Dendritic cell treated with granulocyte-macrophage colony-stimulating factor and Interleukin-4, amounts not matched to agents 40 ng/mL and 50 ng/mL, for 4 days (primary cell): ENCODE data around the gene UBE2H.

Source experiments
- H3K27ac Mint-ChIP-seq: one replicate; pipeline ENCODE4 v1.8.0; 2022; ENCODE audit warnings: mild to moderate bottlenecking, mixed read lengths
- H3K27me3 Mint-ChIP-seq: one replicate; pipeline ENCODE4 v1.8.0; 2022; ENCODE audit warnings: mild to moderate bottlenecking, mixed read lengths
- H3K36me3 Mint-ChIP-seq: one replicate; pipeline ENCODE4 v1.8.0; 2022; ENCODE audit warnings: low read depth, mixed read lengths
- H3K4me1 Mint-ChIP-seq: one replicate; pipeline ENCODE4 v1.8.0; 2022; ENCODE audit warnings: low read depth, mixed read lengths
- H3K4me3 Mint-ChIP-seq: one replicate; pipeline ENCODE4 v1.8.0; 2022; ENCODE audit warnings: mild to moderate bottlenecking, moderate library complexity, mixed read lengths
- H3K9me3 Mint-ChIP-seq: one replicate; pipeline ENCODE4 v1.8.0; 2022; ENCODE audit warnings: mixed read lengths
- intact Hi-C: fragments of 100-400 bp; cut with micrococcal nuclease; formaldehyde crosslinking; loops from one replicate; pipeline ENCODE4 v1.15.0; 2022

The UBE2H gene

GRCh38 chr7:129946282-129946681 lies 6.5 kb downstream of the UBE2H start:
- intact Hi-C loops: no loop called here
- H3K4me1 Mint-ChIP-seq: peaks cover 8% of the 10 kb centered on the region
- H3K27me3 Mint-ChIP-seq: no peaks in the 10 kb centered on the region
- no peak overlapping the region for H3K4me3 Mint-ChIP-seq
- H3K36me3 Mint-ChIP-seq: peaks cover 36% of the 10 kb centered on the region
- no peak overlapping the region for H3K27ac Mint-ChIP-seq
- no peaks in the 10 kb centered on the region for H3K9me3 Mint-ChIP-seq

GRCh38 chr7:129943352-129943751 lies 9.4 kb downstream of the UBE2H start:
- intact Hi-C loops: no loop called here
- Mint-ChIP-seq H3K27ac (no peak overlapping the region), H3K4me1 (peaks cover 8% of the 10 kb centered on the region)

GRCh38 chr7:129940329-129940728 lies 12.4 kb downstream of the UBE2H start:
- H3K4me1 Mint-ChIP-seq: no peaks in the 10 kb centered on the region
- no peak overlapping the region for H3K4me3 Mint-ChIP-seq
- peaks cover 66% of the 10 kb centered on the region for H3K36me3 Mint-ChIP-seq
- no peaks in the 10 kb centered on the region for H3K27me3 Mint-ChIP-seq
- no peaks in the 10 kb centered on the region for H3K9me3 Mint-ChIP-seq
- intact Hi-C loops: no loop called here
- H3K27ac Mint-ChIP-seq: no peak overlapping the region

More at GRCh38 chr7:129943352-129943751, 9.4 kb downstream of the UBE2H start:
- Mint-ChIP-seq H3K27me3 (no peaks in the 10 kb centered on the region), H3K4me3 (no peak overlapping the region), H3K36me3 (peaks cover 53% of the 10 kb centered on the region), H3K9me3 (no peaks in the 10 kb centered on the region)

- Mint-ChIP-seq H3K36me3 (peaks cover 66% of the 10 kb centered on the region), H3K4me3 (no peak overlapping the region), H3K4me1 (no peaks in the 10 kb centered on the region), H3K9me3 (no peaks in the 10 kb centered on the region), H3K27ac (no peak overlapping the region), H3K27me3 (no peaks in the 10 kb centered on the region)
- intact Hi-C loops: no loop called here
These were observed 12.9 kb downstream of the UBE2H start for GRCh38 chr7:129939881-129940280.

GRCh38 chr7:129933627-129934026 lies 19.1 kb downstream of the UBE2H start:
- Mint-ChIP-seq H3K27me3 (no peaks in the 10 kb centered on the region), H3K36me3 (peaks cover 48% of the 10 kb centered on the region), H3K27ac (no peak overlapping the region), H3K9me3 (no peaks in the 10 kb centered on the region), H3K4me1 (no peaks in the 10 kb centered on the region), H3K4me3 (no peak overlapping the region)
- intact Hi-C loops: no loop called here

- Mint-ChIP-seq H3K36me3 (peaks cover 38% of the 10 kb centered on the region), H3K4me3 (no peak overlapping the region), H3K9me3 (no peaks in the 10 kb centered on the region), H3K27me3 (no peaks in the 10 kb centered on the region), H3K27ac (no peak overlapping the region), H3K4me1 (no peaks in the 10 kb centered on the region)
- intact Hi-C loops: no loop called here
These were observed 26.1 kb downstream of the UBE2H start for GRCh38 chr7:129926618-129927017.

GRCh38 chr7:129925416-129926002 lies 27.3 kb downstream of the UBE2H start:
- Mint-ChIP-seq H3K27me3 (no peaks in the 10 kb centered on the region), H3K4me3 (no peak overlapping the region), H3K4me1 (no peaks in the 10 kb centered on the region), H3K36me3 (peaks cover 47% of the 10 kb centered on the region), H3K27ac (no peak overlapping the region), H3K9me3 (no peaks in the 10 kb centered on the region)
- intact Hi-C loops: no loop called here

- no peak overlapping the region for H3K27ac Mint-ChIP-seq
- no peak overlapping the region for H3K4me3 Mint-ChIP-seq
- no peaks in the 10 kb centered on the region for H3K4me1 Mint-ChIP-seq
- intact Hi-C loops: no loop called here
- H3K9me3 Mint-ChIP-seq: no peaks in the 10 kb centered on the region
- H3K27me3 Mint-ChIP-seq: no peaks in the 10 kb centered on the region
- H3K36me3 Mint-ChIP-seq: peaks cover 47% of the 10 kb centered on the region
These were observed 28.2 kb downstream of the UBE2H start for GRCh38 chr7:129924602-129925001.

GRCh38 chr7:129923709-129924108 lies 29.1 kb downstream of the UBE2H start:
- no peaks in the 10 kb centered on the region for H3K4me1 Mint-ChIP-seq
- no peak overlapping the region for H3K4me3 Mint-ChIP-seq
- H3K27ac Mint-ChIP-seq: no peak overlapping the region
- H3K9me3 Mint-ChIP-seq: no peaks in the 10 kb centered on the region
- intact Hi-C loops: no loop called here
- H3K36me3 Mint-ChIP-seq: peaks cover 47% of the 10 kb centered on the region
- H3K27me3 Mint-ChIP-seq: no peaks in the 10 kb centered on the region

GRCh38 chr7:129919492-129919891 lies 33.3 kb downstream of the UBE2H start:
- H3K4me1 Mint-ChIP-seq: peaks cover 8% of the 10 kb centered on the region
- no peak overlapping the region for H3K4me3 Mint-ChIP-seq
- no peak overlapping the region for H3K27ac Mint-ChIP-seq
- intact Hi-C loops: no loop called here
- no peaks in the 10 kb centered on the region for H3K9me3 Mint-ChIP-seq
- H3K36me3 Mint-ChIP-seq: peaks cover 43% of the 10 kb centered on the region
- no peaks in the 10 kb centered on the region for H3K27me3 Mint-ChIP-seq

- Mint-ChIP-seq H3K27me3 (no peaks in the 10 kb centered on the region), H3K4me3 (no peak overlapping the region), H3K4me1 (peaks cover 8% of the 10 kb centered on the region), H3K9me3 (no peaks in the 10 kb centered on the region), H3K27ac (no peak overlapping the region), H3K36me3 (peaks cover 43% of the 10 kb centered on the region)
- intact Hi-C loops: no loop called here
These were observed 33.8 kb downstream of the UBE2H start for GRCh38 chr7:129918922-129919321.

- intact Hi-C loops: no loop called here
- H3K27me3 Mint-ChIP-seq: no peaks in the 10 kb centered on the region
- H3K9me3 Mint-ChIP-seq: no peaks in the 10 kb centered on the region
- peaks cover 8% of the 10 kb centered on the region for H3K4me1 Mint-ChIP-seq
- no peak overlapping the region for H3K4me3 Mint-ChIP-seq
- no peak overlapping the region for H3K27ac Mint-ChIP-seq
- H3K36me3 Mint-ChIP-seq: peaks cover 43% of the 10 kb centered on the region
These were observed 34.8 kb downstream of the UBE2H start for GRCh38 chr7:129917934-129918333.

GRCh38 chr7:129914536-129915272 lies 38.1 kb downstream of the UBE2H start:
- H3K4me1 Mint-ChIP-seq: peaks cover 8% of the 10 kb centered on the region
- H3K27me3 Mint-ChIP-seq: no peaks in the 10 kb centered on the region
- H3K27ac Mint-ChIP-seq: no peak overlapping the region
- intact Hi-C loops: no loop called here
- H3K9me3 Mint-ChIP-seq: no peaks in the 10 kb centered on the region
- H3K4me3 Mint-ChIP-seq: no peak overlapping the region
- H3K36me3 Mint-ChIP-seq: peaks cover 49% of the 10 kb centered on the region

- intact Hi-C loops: no loop called here
- peaks cover 48% of the 10 kb centered on the region for H3K36me3 Mint-ChIP-seq
- no peaks in the 10 kb centered on the region for H3K9me3 Mint-ChIP-seq
- no peak overlapping the region for H3K4me3 Mint-ChIP-seq
- H3K4me1 Mint-ChIP-seq: peaks cover 13% of the 10 kb centered on the region
- H3K27ac Mint-ChIP-seq: no peak overlapping the region
- no peaks in the 10 kb centered on the region for H3K27me3 Mint-ChIP-seq
These were observed 39.3 kb downstream of the UBE2H start for GRCh38 chr7:129913428-129913827.

GRCh38 chr7:129911790-129912189 lies 41.0 kb downstream of the UBE2H start:
- intact Hi-C loops: no loop called here
- Mint-ChIP-seq H3K9me3 (no peaks in the 10 kb centered on the region), H3K27ac (no peak overlapping the region), H3K4me1 (peaks cover 17% of the 10 kb centered on the region), H3K27me3 (no peaks in the 10 kb centered on the region), H3K4me3 (no peak overlapping the region), H3K36me3 (peaks cover 54% of the 10 kb centered on the region)
